OCI-LY1 (cell line): Measurements from ENCODE around the gene SLC44A3.

Experiments
- CTCF ChIP-seq: fragments of 200-600 bp; sonication (generic), shearing (Covaris generic); IDR thresholded peaks from 2 replicates; pipeline ENCODE4 v1.5.1; 2017; ENCODE audit warnings: mild to moderate bottlenecking, antibody characterized with exemption, low read length, moderate library complexity, mixed read lengths
- EZH2 ChIP-seq: fragments of 200-600 bp; sonication (generic), shearing (Covaris generic); IDR thresholded peaks from 2 replicates; pipeline ENCODE4 v1.8.0; 2017; ENCODE audit warnings: borderline replicate concordance, mixed run types, mild to moderate bottlenecking, antibody characterized with exemption, low read length, moderate library complexity, mixed read lengths

- no peak for TF ChIP-seq CTCF
- no peak for TF ChIP-seq EZH2
Measured at GRCh38 chr1:94863919-94864318, 43.8 kb downstream of the SLC44A3 start.
